Fibroblast of villous mesenchyme (primary cell): ENCODE results near the gene PXMP2. TPM values are rescaled to one million over a fixed set of nuclear protein-coding genes. Genes with fewer than 3 reads are reported as not detected.

Experiments used
- DNase-seq: peaks from one replicate; pipeline ENCODE4 v3.0.0-alpha.2; 2010; ENCODE audit warnings: low read depth
- H3K4me3 ChIP-seq: 2 replicates; pipeline ENCODE4 v1.5.1; 2011; ENCODE audit warnings: low read depth, mild to moderate bottlenecking, low read length
- total RNA-seq: library from RNA; depleted of rRNA; stranded (reverse); fragments of >200 nt; gene quantifications from 2 replicates; pipeline ENCODE4 v1.2.3, GENCODE V29; 2012
- TF ChIP-seq, protein P1 (sequence below): IDR thresholded peaks from 2 replicates; pipeline ENCODE4 v1.5.1; 2012; ENCODE audit warnings: low read depth, mild to moderate bottlenecking, low read length; ENCODE audit not compliant: insufficient read depth

The PXMP2 gene
- total RNA-seq, 1 donor: 10.8 TPM

DNA sequence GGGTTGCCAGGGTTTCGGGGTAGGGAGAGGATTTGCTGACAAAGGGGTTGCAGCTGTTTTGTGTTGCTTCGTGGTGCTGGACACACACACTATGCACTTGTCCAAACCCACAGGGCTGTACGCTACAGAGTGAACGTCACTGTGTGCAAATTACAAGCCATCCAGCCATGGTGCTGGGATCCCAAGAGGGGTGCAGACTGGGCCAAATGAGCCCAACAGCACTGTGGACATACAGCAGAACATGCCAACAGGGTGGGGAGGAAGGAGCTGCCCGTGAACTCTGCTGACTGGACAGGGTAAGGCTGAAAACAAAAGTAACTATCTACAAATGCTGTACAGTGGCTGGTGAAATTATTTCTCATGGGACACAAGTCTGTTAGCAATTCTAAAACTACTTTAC, 25.4 kb upstream of the PXMP2 start:
- no peak for DNase-seq
- TF ChIP-seq, protein P1, sequence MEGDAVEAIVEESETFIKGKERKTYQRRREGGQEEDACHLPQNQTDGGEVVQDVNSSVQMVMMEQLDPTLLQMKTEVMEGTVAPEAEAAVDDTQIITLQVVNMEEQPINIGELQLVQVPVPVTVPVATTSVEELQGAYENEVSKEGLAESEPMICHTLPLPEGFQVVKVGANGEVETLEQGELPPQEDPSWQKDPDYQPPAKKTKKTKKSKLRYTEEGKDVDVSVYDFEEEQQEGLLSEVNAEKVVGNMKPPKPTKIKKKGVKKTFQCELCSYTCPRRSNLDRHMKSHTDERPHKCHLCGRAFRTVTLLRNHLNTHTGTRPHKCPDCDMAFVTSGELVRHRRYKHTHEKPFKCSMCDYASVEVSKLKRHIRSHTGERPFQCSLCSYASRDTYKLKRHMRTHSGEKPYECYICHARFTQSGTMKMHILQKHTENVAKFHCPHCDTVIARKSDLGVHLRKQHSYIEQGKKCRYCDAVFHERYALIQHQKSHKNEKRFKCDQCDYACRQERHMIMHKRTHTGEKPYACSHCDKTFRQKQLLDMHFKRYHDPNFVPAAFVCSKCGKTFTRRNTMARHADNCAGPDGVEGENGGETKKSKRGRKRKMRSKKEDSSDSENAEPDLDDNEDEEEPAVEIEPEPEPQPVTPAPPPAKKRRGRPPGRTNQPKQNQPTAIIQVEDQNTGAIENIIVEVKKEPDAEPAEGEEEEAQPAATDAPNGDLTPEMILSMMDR: no peak
- no peak overlapping the region for H3K4me3 ChIP-seq

- no peak overlapping the region for H3K4me3 ChIP-seq
- DNase-seq: no peak
- TF ChIP-seq, protein P1: no peak
These were observed 24.3 kb upstream of the PXMP2 start for GRCh38 chr12:132662901-132663755.

DNA sequence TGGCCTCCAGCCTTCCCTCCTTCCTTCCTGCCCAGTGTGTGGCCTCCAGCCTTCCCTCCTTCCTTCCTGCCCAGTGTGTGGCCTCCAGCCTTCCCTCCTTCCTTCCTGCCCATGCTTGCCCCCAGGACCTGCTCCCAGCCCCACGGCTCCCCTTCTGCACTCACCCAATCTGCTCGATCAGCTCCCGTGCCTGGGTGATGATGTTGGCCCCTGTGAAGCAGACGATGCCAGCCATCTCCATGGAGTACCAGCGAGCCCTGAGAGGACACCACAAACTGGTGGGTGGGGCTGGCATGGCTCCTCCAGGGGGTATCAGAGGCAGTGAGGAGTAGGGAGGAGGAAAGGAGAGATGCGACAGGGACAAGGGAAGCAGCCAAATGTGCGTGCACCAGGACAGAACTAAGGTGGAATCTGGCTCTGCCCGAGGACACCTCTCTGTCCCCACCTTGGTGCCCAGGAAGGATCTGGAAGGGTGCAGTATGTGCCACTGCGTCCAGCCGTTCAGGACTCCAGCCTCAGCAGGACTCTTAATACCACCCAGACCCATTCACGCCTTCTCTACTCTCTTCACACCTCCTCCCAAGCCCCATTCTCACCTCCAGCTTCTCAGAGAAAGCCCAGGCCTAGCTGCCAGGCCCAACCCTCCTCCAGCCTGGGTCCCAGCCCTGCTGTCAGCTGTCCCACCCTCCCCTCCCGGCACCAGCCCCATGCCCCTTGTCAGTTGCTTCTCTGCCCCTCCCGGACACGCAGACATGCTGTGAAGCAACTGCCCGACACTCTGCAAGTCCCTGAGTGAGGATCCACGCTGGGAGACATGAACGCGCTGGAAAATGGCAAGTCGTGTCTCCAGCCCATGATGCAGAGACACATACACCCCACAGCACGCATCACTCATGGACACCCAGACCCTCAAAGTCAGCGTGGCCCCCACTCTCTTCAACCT, 22.9 kb upstream of the PXMP2 start:
- H3K4me3 ChIP-seq: no peak overlapping the region
- DNase-seq: no peak
- TF ChIP-seq, protein P1: no peak

DNA sequence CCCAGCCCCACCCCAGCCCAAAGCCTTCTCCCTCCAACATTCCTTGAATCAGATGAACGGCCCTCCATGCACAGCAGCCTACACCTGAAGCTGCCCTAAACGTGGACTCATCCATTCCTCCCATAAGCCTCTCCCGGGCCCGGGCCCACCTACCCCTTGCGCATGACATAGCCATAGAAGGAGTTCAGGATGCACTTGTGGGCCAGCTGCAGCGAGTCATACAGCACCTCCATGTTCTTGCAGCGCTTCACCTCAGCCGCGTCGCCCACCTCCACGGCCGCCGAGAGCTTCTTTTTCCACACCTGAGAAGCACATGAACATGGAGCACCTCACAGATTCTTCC, 22.3 kb upstream of the PXMP2 start:
- DNase-seq: no peak
- no peak overlapping the region for H3K4me3 ChIP-seq
- TF ChIP-seq, protein P1: no peak

- TF ChIP-seq, protein P1: no peak
- DNase-seq: no peak
- H3K4me3 ChIP-seq: no peak overlapping the region
These were observed 21.6 kb upstream of the PXMP2 start for GRCh38 chr12:132665794-132666193.

DNA sequence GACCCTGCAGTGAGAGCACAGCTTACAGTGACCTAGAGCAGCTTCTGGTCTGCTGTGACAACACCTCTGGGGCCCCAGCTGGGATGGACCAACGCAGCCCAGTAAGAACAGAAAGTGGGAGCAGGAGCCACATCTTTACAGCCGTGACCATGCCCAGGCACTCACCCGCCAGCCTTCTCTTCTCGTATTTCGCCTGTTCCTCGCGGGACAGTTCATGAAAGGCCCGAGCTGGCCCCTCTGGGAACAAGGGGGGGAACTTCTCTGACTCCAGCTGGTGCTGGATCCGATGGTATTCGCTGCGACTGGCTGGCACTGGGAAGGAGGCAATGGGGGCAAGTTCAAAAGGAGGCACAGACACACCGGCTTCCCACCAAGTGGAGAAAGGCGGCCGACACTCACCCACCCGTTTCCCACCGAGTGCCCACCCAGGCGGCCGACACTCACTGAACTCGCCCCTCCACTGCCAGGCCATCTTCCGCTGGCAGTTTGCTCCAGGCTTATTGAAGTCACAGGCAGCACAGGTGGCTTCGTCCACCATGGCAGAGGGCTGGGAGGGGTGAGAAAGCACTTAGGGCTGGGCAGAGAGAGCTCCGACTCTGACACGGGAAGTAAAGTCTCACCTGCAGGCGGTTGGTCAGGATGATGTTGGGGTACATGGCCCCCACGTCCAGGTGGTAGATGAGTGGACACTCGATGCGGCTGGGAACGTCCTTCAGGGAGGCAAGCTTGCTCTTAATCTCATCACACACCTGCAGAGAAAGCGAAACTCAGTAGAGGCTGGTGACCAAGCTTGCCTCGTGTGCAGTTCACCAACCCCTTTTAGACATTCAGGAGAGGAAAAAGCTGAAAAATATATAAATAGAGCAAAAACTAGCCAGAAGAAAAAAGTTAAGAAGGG, 18.9 kb upstream of the PXMP2 start:
- no peak for DNase-seq
- no peak overlapping the region for H3K4me3 ChIP-seq
- TF ChIP-seq, protein P1: no peak
